ENCODE results near the gene REC8. TPM values are rescaled to one million over a fixed set of nuclear protein-coding genes. Genes with fewer than 3 reads are reported as not detected.

The REC8 gene
- total and polyA plus RNA-seq, 10 of the 15 experiments (the other 5 are each of a cell fraction or from before 2014, with no cell fraction given): 4.2 to 76.9 (median 29.1) TPM

- peak overlapping the region; percentile 69 for H2AFZ ChIP-seq (ENCODE audit: control insufficient read depth, low read depth, low read length)
- in situ Hi-C loops (cut with MboI): no loop called here
- H3K36me3 ChIP-seq (ENCODE audit: control insufficient read depth in 2 of 2, insufficient read depth in 2 of 2, low read length in 1 of 2): peaks cover 4 to 26% of the 10 kb centered on the region in 2 experiments
- H3K79me2 ChIP-seq (ENCODE audit: control insufficient read depth, insufficient read depth, low read length): peaks cover 19% of the 10 kb centered on the region
- TF ChIP-seq NFYB (IDR thresholded peaks at IDR 0.05; ENCODE audit: insufficient read depth, low read depth, low read length) (no peak), SP1 (IDR thresholded peaks at IDR 0.05; ENCODE audit: low read depth, low read length) (no peak), ZNF274 (IDR thresholded peaks at IDR 0.05; ENCODE audit: insufficient read depth, insufficient read length) (no peak), SUPT20H (IDR thresholded peaks at IDR 0.05; ENCODE audit: borderline replicate concordance, control insufficient read depth, low read depth, low read length) (no peak), HCFC1 (IDR thresholded peaks at IDR 0.05; ENCODE audit: low read length) (no peak)
- no peak for ATAC-seq
- H4K20me1 ChIP-seq (ENCODE audit: control insufficient read depth, insufficient read depth): no peaks in the 10 kb centered on the region
- WGBS (ENCODE audit: insufficient coverage, insufficient replicate concordance, low lambda C conversion rate, missing lambda C conversion rate): 90% methylated on average over 7 of the region's 7 CpGs
- no peaks in the 10 kb centered on the region for H3K9me3 ChIP-seq (replicated peaks; ENCODE audit: control insufficient read depth, insufficient read depth, low read length)
- H3K27me3 ChIP-seq (replicated peaks in 1 of 2; ENCODE audit: control insufficient read depth in 2 of 2, insufficient read depth in 2 of 2, low read length in 1 of 2): no peaks in the 10 kb centered on the region
- H3K4me2 ChIP-seq (ENCODE audit: control insufficient read depth, insufficient read depth): peak overlapping the region; percentile 85
- H3K27ac ChIP-seq (ENCODE audit: control insufficient read depth, insufficient read depth): peak overlapping the region; percentile 89
- no peak for FAIRE-seq
- H3K9ac ChIP-seq (ENCODE audit: control insufficient read depth, insufficient read depth, low read length): peak overlapping the region; percentile 91
- peak overlapping the region; percentile 62; the same call in 1 of the 2 replicates for H3K4me3 ChIP-seq
- H3K4me1 ChIP-seq (ENCODE audit: control insufficient read depth, insufficient read depth, low read length): peaks cover 15% of the 10 kb centered on the region
- SMC1A ChIA-PET (ENCODE audit: uncharacterized antibody, unreplicated experiment): interaction anchor here (0.8 to 2.6 kb wide), 15 partner anchors 18 to 104 kb away, joined by 3 to 15 read pairs (median 4); partner anchors contain the start of genes CIDEB, IRF9, RABGGTA and TINF2
- intact Hi-C loops (cut with micrococcal nuclease; ENCODE audit: unreplicated experiment): loop anchor here (1.0 to 10.0 kb wide), 4 partner anchors 18 to 199 kb away; partner anchors contain the start of genes GMPR2 and NEDD8
- POLR2A ChIA-PET: interaction anchor here (0.6 to 4.3 kb wide), 27 partner anchors 8 to 144 kb away, joined by 3 to 50 read pairs (median 4); partner anchors contain the start of genes DCAF11, EMC9, IPO4 and IRF9
- CTCF ChIA-PET: interaction anchor here (0.7 to 6.3 kb wide), 24 partner anchors 12 to 216 kb away, joined by 3 to 54 read pairs (median 4); partner anchors contain the start of genes CIDEB, IPO4, IRF9 and PSME2
- BruUV-seq (replicated peaks): TSS peak; percentile 92
- DNase-seq (ENCODE audit: low read depth, low spot score): no peak
- RAD21 ChIA-PET (ENCODE audit: unreplicated experiment): interaction anchor here (0.7 to 3.6 kb wide), 11 partner anchors 18 to 105 kb away, joined by 3 to 23 read pairs (median 8); partner anchors contain the start of genes CIDEB, IPO4, IRF9 and TINF2
Measured at GRCh38 chr14:24213866-24214662, 42.2 kb downstream of the REC8 start.
